HG03025 (cell line): ENCODE measurements around the gene OBI1.
A peak's percentile ranks its signal among the peaks of the same experiment; 100 is the strongest.

Experiments used
- ATAC-seq: cut with Tn5 transposase; IDR thresholded peaks from one replicate; pipeline ENCODE4 v1.9.1; 2021; ENCODE audit warnings: mild to moderate bottlenecking, moderate library complexity; ENCODE audit not compliant: unreplicated experiment, low FRiP score

Gene OBI1

GRCh38 chr13:78658630-78659449 lies at the start of gene OBI1:
Gene OBI1 (minus strand): TSS chr13:78659155. CDS start chr13:78659120, 35 bp downstream.
- ATAC-seq, result peak; percentile 87

- ATAC-seq, result no peak
Observed at GRCh38 chr13:78701383-78701782, 42.4 kb upstream of the OBI1 start.

- no peak for ATAC-seq
Observed at GRCh38 chr13:78700121-78700910, 41.4 kb upstream of the OBI1 start.

GRCh38 chr13:78689011-78689410 lies 30.1 kb upstream of the OBI1 start:
- ATAC-seq, result no peak

GRCh38 chr13:78686461-78686860 lies 27.5 kb upstream of the OBI1 start:
- ATAC-seq, result no peak

- no peak for ATAC-seq
Observed at GRCh38 chr13:78680576-78681350, 21.8 kb upstream of the OBI1 start.

GRCh38 chr13:78680115-78680561 lies 21.2 kb upstream of the OBI1 start:
- no peak for ATAC-seq

- ATAC-seq, result no peak
Observed at GRCh38 chr13:78679329-78679728, 20.4 kb upstream of the OBI1 start.

GRCh38 chr13:78675112-78675511 lies 16.2 kb upstream of the OBI1 start:
- ATAC-seq, result no peak

GRCh38 chr13:78674638-78675037 lies 15.7 kb upstream of the OBI1 start:
- ATAC-seq, result no peak

- no peak for ATAC-seq
Observed at GRCh38 chr13:78662467-78662866, 3.5 kb upstream of the OBI1 start.

- ATAC-seq, result no peak
Observed at GRCh38 chr13:78660495-78660857, 1.5 kb upstream of the OBI1 start.

- ATAC-seq, result no peak
Observed at GRCh38 chr13:78659732-78660494, 958 bp upstream of the OBI1 start.

- no peak for ATAC-seq
Observed at GRCh38 chr13:78659450-78659730, 435 bp upstream of the OBI1 start.

GRCh38 chr13:78657699-78658629 lies 991 bp downstream of the OBI1 start:
- ATAC-seq, result peak; percentile 44

- no peak for ATAC-seq
Observed at GRCh38 chr13:78655906-78656305, 3.0 kb downstream of the OBI1 start.

- ATAC-seq, result no peak
Observed at GRCh38 chr13:78655007-78655406, 3.9 kb downstream of the OBI1 start.

GRCh38 chr13:78652651-78653050 lies 6.3 kb downstream of the OBI1 start:
- ATAC-seq, result no peak

- ATAC-seq, result no peak
Observed at GRCh38 chr13:78650717-78651083, 8.3 kb downstream of the OBI1 start.
